Measurements from ENCODE around the gene CLIC6. TPM values are rescaled to one million over a fixed set of nuclear protein-coding genes. Genes with fewer than 3 reads are reported as not detected.

Gene CLIC6
- total and polyA plus RNA-seq, 2 of the 8 experiments (the other 6 are each of a cell fraction or from before 2014, with no cell fraction given), result 0.42 to 1.3 TPM

- no peak for TF ChIP-seq CHD7 (IDR thresholded peaks at IDR 0.05; ENCODE audit: insufficient replicate concordance, low read length)
- TF ChIP-seq GABPA (IDR thresholded peaks at IDR 0.05; ENCODE audit: borderline replicate concordance, insufficient read depth, low read length), result no peak
- TF ChIP-seq RBBP5 (IDR thresholded peaks at IDR 0.05; ENCODE audit: borderline replicate concordance, low read depth, low read length), result no peak
- no peak for TF ChIP-seq SIN3A (conservative IDR thresholded peaks at IDR 0.05 in 1 of 2, IDR thresholded peaks at IDR 0.05 in 1 of 2; ENCODE audit: low read depth in 1 of 2, low read length in 2 of 2)
- TF ChIP-seq TAF1 (IDR thresholded peaks at IDR 0.05; ENCODE audit: low read depth, low read length), result no peak
- no peak for TF ChIP-seq TCF12 (IDR thresholded peaks at IDR 0.05; ENCODE audit: low read depth, low read length)
- TF ChIP-seq SIRT6 (IDR thresholded peaks at IDR 0.05; ENCODE audit: low read length), result no peak
- no peak for TF ChIP-seq POLR2A (IDR thresholded peaks at IDR 0.05; ENCODE audit: control extremely low read depth in 1 of 2, low read depth in 2 of 2, low read length in 2 of 2)
Measured at GRCh38 chr21:34651642-34652041, 17.2 kb upstream of the CLIC6 start (continued).
